CD4-positive, CD25-positive, alpha-beta regulatory T cell (primary cell): ENCODE data around the gene GCHFR. TPM values are rescaled to one million over a fixed set of nuclear protein-coding genes. Genes with fewer than 3 reads are reported as not detected.

Experiments
- ATAC-seq, 2 donors: fragments of 150-1000 bp; cut with Tn5 transposase; one replicate each; pipeline ENCODE4 v1.10.0; 2021; ENCODE audit warnings: low read depth in 2 of 2, moderate number of reproducible peaks in 2 of 2, moderate library complexity in 1 of 2
- DNase-seq, 3 donors: peaks; one replicate each; pipeline versions ENCODE4 v3.0.0 to v3.0.0-alpha.2; 2012 to 2022; ENCODE audit warnings: mixed read lengths in 1 of 3
- H3K27ac ChIP-seq: one replicate; pipeline ENCODE4 v1.7.0; 2013; ENCODE audit warnings: mild to moderate bottlenecking, low read length; ENCODE audit not compliant: insufficient read depth, poor library complexity, severe bottlenecking
- H3K27me3 ChIP-seq: one replicate; pipeline ENCODE4 v1.7.0; 2013; ENCODE audit warnings: low read length; ENCODE audit not compliant: control insufficient read depth, insufficient read depth
- H3K36me3 ChIP-seq: one replicate; pipeline ENCODE4 v1.7.0; 2013; ENCODE audit warnings: mild to moderate bottlenecking, low read length, moderate library complexity; ENCODE audit not compliant: control insufficient read depth, insufficient read depth
- H3K4me1 ChIP-seq: 2 replicates; pipeline ENCODE4 v1.7.0; 2013; ENCODE audit warnings: mild to moderate bottlenecking, low read length; ENCODE audit not compliant: insufficient read depth, control insufficient read depth, poor library complexity, severe bottlenecking
- H3K4me3 ChIP-seq: one replicate; pipeline ENCODE4 v1.7.0; 2013; ENCODE audit warnings: low read depth, mild to moderate bottlenecking, low read length, moderate library complexity
- H3K9me3 ChIP-seq, 2 experiments: 1 replicate in 1 of 2; 2 replicates in 1 of 2; pipeline ENCODE4 v1.7.0; 2013; ENCODE audit warnings: low read length in 2 of 2, mild to moderate bottlenecking in 1 of 2, moderate library complexity in 1 of 2; ENCODE audit not compliant: control insufficient read depth in 2 of 2
- H3K27ac Mint-ChIP-seq, 3 donors: one replicate each; pipeline ENCODE4 v1.8.0; 2020 to 2022; ENCODE audit warnings: mild to moderate bottlenecking in 3 of 3, mixed read lengths in 3 of 3, moderate library complexity in 2 of 3
- H3K27me3 Mint-ChIP-seq: one replicate; pipeline ENCODE4 v1.8.0; 2022; ENCODE audit warnings: mild to moderate bottlenecking, mixed read lengths
- H3K36me3 Mint-ChIP-seq: one replicate; pipeline ENCODE4 v1.8.0; 2020; ENCODE audit warnings: mixed read lengths
- H3K4me1 Mint-ChIP-seq, 4 donors: one replicate each; pipeline ENCODE4 v1.8.0; 2020 to 2022; ENCODE audit warnings: mixed read lengths in 4 of 4, mild to moderate bottlenecking in 1 of 4
- H3K4me3 Mint-ChIP-seq, 4 donors: one replicate each; pipeline ENCODE4 v1.8.0; 2020 to 2022; ENCODE audit warnings: mild to moderate bottlenecking in 4 of 4, mixed read lengths in 4 of 4, moderate library complexity in 3 of 4
- H3K9me3 Mint-ChIP-seq, 7 donors: one replicate each; pipeline ENCODE4 v1.8.0; 2020 to 2022; ENCODE audit warnings: mixed read lengths in 7 of 7, mild to moderate bottlenecking in 3 of 7, moderate library complexity in 2 of 7
- polyA plus RNA-seq, 4 donors: library from polyadenylated mRNA; unstranded; fragments of 300-500 nt; fragmentation: Illumina TruSeq; gene quantifications; one replicate each; pipeline ENCODE4 v1.2.3, GENCODE V29; 2021
- total RNA-seq: library from RNA; stranded (reverse); gene quantifications from one replicate; pipeline ENCODE4 v1.2.3, GENCODE V29; 2022

GCHFR gene
- total and polyA plus RNA-seq, 5 donors from 2014 or later = 23.4 to 163 (median 124) TPM

GRCh38 chr15:40746916-40747418 is 16.9 kb upstream of the GCHFR start:
- no peak for ATAC-seq
- Mint-ChIP-seq H3K9me3 (no peaks in the 10 kb centered on the region), H3K27ac (peak overlapping the region in 1 of 3 donors; percentile 42), H3K27me3 (no peaks in the 10 kb centered on the region), H3K4me3 (no peak overlapping the region), H3K36me3 (peaks cover 22% of the 10 kb centered on the region), H3K4me1 (peaks cover 4 to 15% (median 10%) of the 10 kb centered on the region in 4 donors)
- Histone ChIP-seq H3K9me3 (no peaks in the 10 kb centered on the region), H3K27me3 (no peaks in the 10 kb centered on the region), H3K4me3 (no peak overlapping the region), H3K27ac (no peak overlapping the region), H3K36me3 (peaks cover 30% of the 10 kb centered on the region), H3K4me1 (peaks cover 17% of the 10 kb centered on the region)
- no peak for DNase-seq

DNA sequence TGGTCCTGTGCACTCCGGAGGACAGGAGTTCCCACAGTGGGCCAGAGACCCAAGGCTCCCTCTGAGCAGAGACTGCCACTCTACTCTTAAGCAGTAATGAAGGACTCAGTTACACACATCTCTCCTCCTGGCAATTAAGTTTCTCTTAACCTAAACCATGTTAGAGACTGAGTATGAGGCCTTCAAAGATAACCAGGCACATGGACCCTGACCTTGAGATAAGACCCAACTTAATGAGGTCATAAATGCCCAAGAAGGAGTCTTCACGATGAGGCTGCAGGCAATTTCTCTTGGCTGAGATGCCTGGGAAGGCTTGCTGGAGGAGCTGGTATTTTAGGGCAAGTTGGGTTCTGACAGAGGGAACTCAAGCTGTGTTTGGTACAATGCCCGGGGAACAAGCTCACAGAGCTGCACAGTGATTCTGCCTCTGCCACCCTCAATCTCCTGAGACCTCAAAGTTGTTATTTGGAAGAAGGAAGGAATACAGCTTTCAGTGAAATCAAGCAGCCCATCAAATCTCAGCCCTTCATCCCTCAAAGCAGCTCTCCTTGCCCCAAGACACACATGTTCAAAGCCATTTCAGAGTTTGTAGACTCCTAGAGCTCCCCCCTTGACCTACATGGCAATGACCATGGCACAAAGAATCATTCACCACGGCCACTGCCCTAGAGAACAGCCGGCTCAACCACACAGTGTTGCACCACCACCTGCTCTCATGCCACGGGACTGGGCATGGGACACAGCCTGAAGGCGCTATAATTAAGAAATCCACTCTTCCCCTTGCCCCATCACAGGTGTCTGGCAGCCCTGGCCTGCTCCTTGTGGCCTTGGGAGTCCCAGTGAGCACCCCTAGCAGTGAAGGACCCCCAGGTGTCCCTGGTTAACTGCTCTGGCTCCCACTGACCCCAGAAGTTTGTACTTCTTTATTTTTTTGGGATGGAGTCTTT is 15.9 kb upstream of the GCHFR start:
- Mint-ChIP-seq H3K36me3 (peaks cover 31% of the 10 kb centered on the region), H3K4me3 (peak overlapping the region in 2 of 4 donors; percentile 7 to 25), H3K9me3 (no peaks in the 10 kb centered on the region), H3K4me1 (peaks cover 8 to 21% (median 14%) of the 10 kb centered on the region in 4 donors), H3K27me3 (no peaks in the 10 kb centered on the region), H3K27ac (peak overlapping the region in 1 of 3 donors; percentile 42)
- Histone ChIP-seq H3K9me3 (no peaks in the 10 kb centered on the region), H3K4me3 (no peak overlapping the region), H3K36me3 (peaks cover 27% of the 10 kb centered on the region), H3K27ac (no peak overlapping the region), H3K27me3 (no peaks in the 10 kb centered on the region), H3K4me1 (peaks cover 23% of the 10 kb centered on the region)
- DNase-seq = no peak
- no peak for ATAC-seq

DNA sequence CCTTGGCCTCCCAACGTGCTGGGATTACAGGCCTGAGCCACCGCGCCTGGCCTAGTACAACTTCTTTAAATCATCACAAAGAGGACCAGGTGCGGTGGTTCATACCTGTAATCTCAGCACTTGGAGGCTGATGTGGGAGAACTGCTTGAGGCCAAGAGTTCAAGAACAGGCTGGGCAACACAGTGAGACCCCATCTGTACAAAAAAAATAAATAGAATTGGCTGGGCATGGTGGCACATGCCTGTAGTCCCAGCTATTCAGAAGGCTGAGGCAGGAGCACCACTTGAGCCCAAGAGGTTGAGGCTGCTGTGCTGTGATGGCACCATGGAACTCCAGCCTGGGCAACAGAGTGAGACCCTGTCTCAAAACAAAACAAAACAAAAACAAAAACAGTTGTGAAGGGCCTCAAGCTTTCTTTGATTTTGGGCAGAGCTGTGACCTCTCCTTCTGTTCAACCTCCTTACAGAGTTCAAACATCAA is 14.7 kb upstream of the GCHFR start:
- Histone ChIP-seq H3K4me3 (no peak overlapping the region), H3K9me3 (no peaks in the 10 kb centered on the region), H3K27ac (no peak overlapping the region), H3K27me3 (no peaks in the 10 kb centered on the region), H3K4me1 (peaks cover 19% of the 10 kb centered on the region), H3K36me3 (peaks cover 25% of the 10 kb centered on the region)
- Mint-ChIP-seq H3K4me3 (no peak overlapping the region), H3K9me3 (no peaks in the 10 kb centered on the region), H3K4me1 (peaks cover 6 to 24% (median 17%) of the 10 kb centered on the region in 4 donors), H3K27me3 (peaks cover 5% of the 10 kb centered on the region), H3K27ac (no peak overlapping the region), H3K36me3 (peaks cover 28% of the 10 kb centered on the region)
- ATAC-seq (no peak), DNase-seq (no peak)

DNA sequence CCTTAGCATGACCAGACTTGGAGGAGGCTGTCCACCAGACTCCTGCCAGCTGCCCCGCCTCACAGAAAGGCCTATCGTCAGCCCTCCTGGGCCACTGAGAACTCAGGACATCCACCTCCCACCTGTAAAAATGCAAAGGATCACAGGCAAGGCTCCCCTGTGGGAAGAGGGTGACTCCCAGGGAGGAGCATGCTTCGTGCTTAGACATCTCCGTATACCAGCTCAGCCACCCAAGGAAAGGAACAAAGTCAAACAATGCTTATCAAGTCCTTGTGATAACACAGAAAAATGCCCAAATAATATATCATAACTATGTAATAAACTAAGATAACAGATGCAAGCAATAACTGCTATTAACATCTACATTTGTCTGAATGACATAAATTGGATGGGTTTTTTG is 13.0 kb upstream of the GCHFR start:
- Histone ChIP-seq H3K36me3 (peaks cover 21% of the 10 kb centered on the region), H3K4me3 (no peak overlapping the region), H3K27me3 (no peaks in the 10 kb centered on the region), H3K4me1 (peaks cover 26% of the 10 kb centered on the region), H3K27ac (no peak overlapping the region), H3K9me3 (no peaks in the 10 kb centered on the region)
- DNase-seq (no peak), ATAC-seq (no peak)
- Mint-ChIP-seq H3K4me1 (peaks cover 6 to 36% (median 21%) of the 10 kb centered on the region in 4 donors), H3K36me3 (peaks cover 24% of the 10 kb centered on the region), H3K27ac (no peak overlapping the region), H3K27me3 (peaks cover 5% of the 10 kb centered on the region), H3K9me3 (no peaks in the 10 kb centered on the region), H3K4me3 (peak overlapping the region in 2 of 4 donors; percentile 27 to 47)

DNA sequence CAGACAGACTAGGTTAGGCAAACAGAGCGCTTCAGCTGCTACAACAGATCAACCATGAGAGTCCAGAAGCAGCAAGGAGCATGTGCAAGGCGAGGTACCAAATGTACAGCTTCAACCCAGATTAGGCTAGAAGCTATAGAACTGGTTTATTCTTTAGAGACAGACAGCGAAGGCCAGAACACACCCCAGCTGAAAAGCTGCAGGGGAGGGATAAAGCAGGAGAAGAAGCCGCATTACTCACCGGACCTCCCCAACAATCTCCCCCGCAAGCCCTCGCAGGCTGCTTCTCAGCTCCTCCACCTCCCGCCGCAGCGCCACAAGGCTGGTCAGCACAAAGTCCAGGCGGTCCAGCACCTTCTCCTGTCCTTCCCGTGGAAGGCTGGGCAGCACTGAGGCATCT is 12.1 kb upstream of the GCHFR start:
- no peaks in the 10 kb centered on the region for H3K9me3 ChIP-seq
- H3K27me3 ChIP-seq = no peaks in the 10 kb centered on the region
- no peak overlapping the region for H3K27ac ChIP-seq
- no peak overlapping the region for H3K27ac Mint-ChIP-seq
- peaks cover 21% of the 10 kb centered on the region for H3K36me3 ChIP-seq
- H3K36me3 Mint-ChIP-seq = peaks cover 24% of the 10 kb centered on the region
- peaks cover 26% of the 10 kb centered on the region for H3K4me1 ChIP-seq
- H3K4me3 ChIP-seq = no peak overlapping the region
- peaks cover 6 to 38% (median 21%) of the 10 kb centered on the region in 4 donors for H3K4me1 Mint-ChIP-seq
- peaks cover 0 to 1% (median 0%) of the 10 kb centered on the region in 7 donors for H3K9me3 Mint-ChIP-seq
- peaks cover 5% of the 10 kb centered on the region for H3K27me3 Mint-ChIP-seq
- H3K4me3 Mint-ChIP-seq = peak overlapping the region in 2 of 4 donors; percentile 47 to 74
- no peak for DNase-seq
- ATAC-seq = no peak

GRCh38 chr15:40754574-40754882 is 9.3 kb upstream of the GCHFR start:
- ATAC-seq = no peak
- Histone ChIP-seq H3K36me3 (peaks cover 15% of the 10 kb centered on the region), H3K27ac (peak overlapping the region; percentile 81), H3K9me3 (no peaks in the 10 kb centered on the region), H3K27me3 (no peaks in the 10 kb centered on the region), H3K4me1 (peaks cover 26% of the 10 kb centered on the region), H3K4me3 (peak overlapping the region; percentile 70)
- Mint-ChIP-seq H3K9me3 (peaks cover 0 to 1% (median 0%) of the 10 kb centered on the region in 7 donors), H3K27me3 (peaks cover 5% of the 10 kb centered on the region), H3K4me1 (peaks cover 6 to 38% (median 20%) of the 10 kb centered on the region in 4 donors), H3K4me3 (peak overlapping the region; percentile 91 to 99 (median 97)), H3K27ac (peak overlapping the region; percentile 66 to 98 (median 95)), H3K36me3 (peaks cover 15% of the 10 kb centered on the region)
- peak in 1 of 3 donors; percentile 16 for DNase-seq

DNA sequence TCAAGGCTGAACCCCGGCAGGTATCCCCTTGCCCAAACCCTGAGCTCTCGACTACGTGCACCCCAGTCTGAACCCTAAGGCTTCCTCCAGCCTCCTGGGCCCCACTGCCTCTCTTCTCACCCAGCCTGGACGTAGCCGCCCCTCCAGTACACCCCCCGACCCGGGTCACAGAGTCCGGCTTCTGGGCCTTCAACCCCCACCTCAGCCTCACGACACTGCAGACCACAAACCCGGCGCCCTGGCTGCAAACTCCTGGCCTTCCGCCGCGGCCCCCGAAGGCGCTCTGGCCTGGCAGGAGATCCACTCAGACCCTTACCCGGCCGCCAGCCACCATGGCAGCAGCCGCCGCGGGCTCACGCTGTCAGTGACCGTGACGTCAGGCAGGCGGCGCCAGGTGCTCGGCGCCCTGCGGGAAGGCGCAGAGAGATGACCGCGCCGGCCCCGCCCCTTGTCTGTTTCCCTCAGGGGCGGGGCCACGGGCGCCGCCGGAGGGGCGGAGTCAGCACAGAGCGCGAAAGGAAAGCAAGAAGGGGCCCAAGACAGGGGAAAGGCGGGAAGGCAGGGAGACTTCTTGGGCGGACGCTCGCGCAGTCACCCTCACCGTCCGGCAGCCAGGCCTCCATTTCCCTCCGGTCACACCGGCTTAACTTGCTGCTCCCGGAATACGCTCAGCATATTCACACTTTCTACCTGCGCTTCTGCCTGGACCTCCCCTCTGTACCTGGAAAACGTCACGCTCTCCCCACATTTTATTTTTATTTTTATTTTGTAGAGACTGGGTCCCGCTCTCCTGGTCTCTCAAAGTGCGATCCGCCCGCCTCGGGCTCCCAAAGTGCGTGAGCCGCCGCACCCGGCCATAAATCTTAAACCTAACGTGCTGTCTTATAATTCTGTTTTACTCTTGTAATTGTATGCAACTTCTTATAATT is 8.7 kb upstream of the GCHFR start, which contains the start of gene RMDN3:
Gene RMDN3 (minus strand): TSS at position 372 of the 929 bp plus-strand sequence. CDS start 471 bp downstream, outside the sequence.
- peak; percentile 96 to 97 for ATAC-seq
- Mint-ChIP-seq H3K36me3 (peaks cover 15% of the 10 kb centered on the region), H3K27ac (peak within 1 kb of the TSS; percentile 95 to 99 (median 98))

More for the DNA sequence above, 8.7 kb upstream of the GCHFR start, which contains the start of gene RMDN3:
- Mint-ChIP-seq H3K27me3 (peaks cover 5% of the 10 kb centered on the region), H3K9me3 (peaks cover 0 to 1% (median 0%) of the 10 kb centered on the region in 7 donors), H3K4me3 (peak within 1 kb of the TSS; percentile 91 to 99 (median 97)), H3K4me1 (peaks cover 6 to 38% (median 20%) of the 10 kb centered on the region in 4 donors)
- Histone ChIP-seq H3K27me3 (no peaks in the 10 kb centered on the region), H3K27ac (peak within 1 kb of the TSS; percentile 81), H3K4me3 (peak within 1 kb of the TSS; percentile 90), H3K9me3 (no peaks in the 10 kb centered on the region), H3K4me1 (peaks cover 26% of the 10 kb centered on the region), H3K36me3 (peaks cover 15% of the 10 kb centered on the region)
- DNase-seq = peak; percentile 89 to 94 (median 92)
